ENCODE results near the gene ALDH3B1.
"Not testable (repeated sequence)": the region's sequence is repeated elsewhere in the genome, so short reads cannot be mapped to it uniquely, and the experiment has no call there.

ALDH3B1 gene

GRCh38 chr11:67983951-67984350 is 26.2 kb upstream of the ALDH3B1 start:
- no peaks in the 10 kb centered on the region for H3K27me3 ChIP-seq
- H3K4me3 ChIP-seq: no peak overlapping the region
- H3K36me3 ChIP-seq: no peaks in the 10 kb centered on the region
- H3K4me2 ChIP-seq: no peak overlapping the region
- H3K9me3 ChIP-seq (replicated peaks in 1 of 11): no peaks in the 10 kb centered on the region
- H3K9ac ChIP-seq: no peak overlapping the region
- no peak overlapping the region for H3K27ac ChIP-seq
- no peaks in the 10 kb centered on the region; a peak in 1 of 22 replicates for H4K20me1 ChIP-seq
- no peak for TF ChIP-seq Cebpa-rat (IDR thresholded peaks at IDR 0.05)
- no peaks in the 10 kb centered on the region for H3K4me1 ChIP-seq

- H3K9ac ChIP-seq; H3K4me1 ChIP-seq; H3K9me3 ChIP-seq (replicated peaks in 1 of 11); H3K4me2 ChIP-seq; H3K27me3 ChIP-seq; H4K20me1 ChIP-seq; H3K27ac ChIP-seq; H3K4me3 ChIP-seq; H3K36me3 ChIP-seq: not testable (repeated sequence)
These were observed 24.8 kb upstream of the ALDH3B1 start for GRCh38 chr11:67985302-67985701.

GRCh38 chr11:67990546-67991346 is 19.4 kb upstream of the ALDH3B1 start:
- H3K9me3 ChIP-seq (replicated peaks in 1 of 11); H3K4me2 ChIP-seq; H3K27me3 ChIP-seq; H3K9ac ChIP-seq; H3K4me3 ChIP-seq; H3K27ac ChIP-seq: not testable (repeated sequence)
- Histone ChIP-seq H3K36me3 (peaks cover 4 to 39% (median 22%) of the 10 kb centered on the region in 11 experiments; a peak in 21 of 22 replicates), H3K4me1 (peaks cover 0 to 16% (median 10%) of the 10 kb centered on the region in 10 experiments; a peak in 14 of 20 replicates), H4K20me1 (peaks cover 4 to 39% (median 25%) of the 10 kb centered on the region in 11 experiments; a peak in 20 of 22 replicates)

GRCh38 chr11:67991347-67992121 is 18.6 kb upstream of the ALDH3B1 start:
- Histone ChIP-seq H4K20me1 (peaks cover 6 to 47% (median 33%) of the 10 kb centered on the region in 11 experiments), H3K36me3 (peaks cover 12 to 47% (median 30%) of the 10 kb centered on the region in 11 experiments), H3K4me1 (peaks cover 3 to 22% (median 12%) of the 10 kb centered on the region in 10 experiments; a peak in 18 of 20 replicates)
- H3K9ac ChIP-seq; H3K27me3 ChIP-seq; H3K4me3 ChIP-seq; H3K9me3 ChIP-seq (replicated peaks in 1 of 11); H3K4me2 ChIP-seq; H3K27ac ChIP-seq: not testable (repeated sequence)

GRCh38 chr11:67993821-67994220 is 16.3 kb upstream of the ALDH3B1 start:
- H3K9me3 ChIP-seq (replicated peaks in 1 of 11); H3K27me3 ChIP-seq; H3K27ac ChIP-seq; H3K9ac ChIP-seq; H3K4me3 ChIP-seq: not testable (repeated sequence)
- Histone ChIP-seq H3K4me1 (peaks cover 17 to 41% (median 30%) of the 10 kb centered on the region in 10 experiments; a peak in 19 of 20 replicates), H3K4me2 (peak overlapping the region in 5 of 11 experiments; percentile 15 to 47 (median 28); a peak in 5 of 22 replicates), H3K36me3 (peaks cover 33 to 69% (median 52%) of the 10 kb centered on the region in 11 experiments), H4K20me1 (peaks cover 8 to 70% (median 56%) of the 10 kb centered on the region in 11 experiments)

GRCh38 chr11:67994387-67994786 is 15.7 kb upstream of the ALDH3B1 start:
- H3K27me3 ChIP-seq: not testable (repeated sequence)

GRCh38 chr11:67995129-67995528 is 15.0 kb upstream of the ALDH3B1 start:
- not testable (repeated sequence) for H3K9ac ChIP-seq; H3K4me3 ChIP-seq; H3K27me3 ChIP-seq; H3K9me3 ChIP-seq (replicated peaks in 1 of 11); H3K27ac ChIP-seq
- peaks cover 29 to 54% (median 43%) of the 10 kb centered on the region in 10 experiments; a peak in 19 of 20 replicates for H3K4me1 ChIP-seq
- H4K20me1 ChIP-seq: peaks cover 8 to 83% (median 63%) of the 10 kb centered on the region in 11 experiments
- peak overlapping the region in 1 of 11 experiments; percentile 28; a peak in 2 of 22 replicates for H3K4me2 ChIP-seq
- peaks cover 42 to 82% (median 64%) of the 10 kb centered on the region in 11 experiments for H3K36me3 ChIP-seq

More at GRCh38 chr11:67994387-67994786, 15.7 kb upstream of the ALDH3B1 start:
- not testable (repeated sequence) for H3K9me3 ChIP-seq (replicated peaks in 1 of 11); H3K4me3 ChIP-seq; H3K27ac ChIP-seq; H3K9ac ChIP-seq
- peaks cover 8 to 76% (median 61%) of the 10 kb centered on the region in 11 experiments for H4K20me1 ChIP-seq
- peak overlapping the region in 6 of 11 experiments; percentile 7 to 47 (median 22); a peak in 7 of 22 replicates for H3K4me2 ChIP-seq
- H3K36me3 ChIP-seq: peaks cover 38 to 75% (median 57%) of the 10 kb centered on the region in 11 experiments
- H3K4me1 ChIP-seq: peaks cover 21 to 47% (median 35%) of the 10 kb centered on the region in 10 experiments; a peak in 19 of 20 replicates

- peaks cover 33 to 59% (median 47%) of the 10 kb centered on the region in 10 experiments for H3K4me1 ChIP-seq
- not testable (repeated sequence) for H3K9me3 ChIP-seq (replicated peaks in 1 of 11); H3K4me2 ChIP-seq; H3K27me3 ChIP-seq; H3K27ac ChIP-seq; H3K9ac ChIP-seq; H3K4me3 ChIP-seq
- H3K36me3 ChIP-seq: peaks cover 43 to 87% (median 67%) of the 10 kb centered on the region in 11 experiments
- H4K20me1 ChIP-seq: peaks cover 8 to 87% (median 63%) of the 10 kb centered on the region in 11 experiments
These were observed 14.5 kb upstream of the ALDH3B1 start for GRCh38 chr11:67995579-67995978.

- Histone ChIP-seq H3K36me3 (peaks cover 48 to 89% (median 70%) of the 10 kb centered on the region in 11 experiments), H3K27me3 (no peaks in the 10 kb centered on the region), H3K4me3 (no peak overlapping the region), H3K4me1 (peaks cover 38 to 64% (median 52%) of the 10 kb centered on the region in 10 experiments), H3K9ac (peak overlapping the region in 3 of 11 experiments; percentile 8 to 19 (median 12); a peak in 1 of 22 replicates), H3K27ac (no peak overlapping the region), H3K9me3 (replicated peaks in 1 of 11) (no peaks in the 10 kb centered on the region; a peak in 1 of 22 replicates), H3K4me2 (peak overlapping the region in 3 of 11 experiments; percentile 3 to 44 (median 22); a peak in 1 of 22 replicates), H4K20me1 (peaks cover 8 to 84% (median 62%) of the 10 kb centered on the region in 11 experiments)
- TF ChIP-seq Cebpa-rat (IDR thresholded peaks at IDR 0.05): no peak
These were observed 14.1 kb upstream of the ALDH3B1 start for GRCh38 chr11:67996051-67996450.

All from BLaER1 treated with 17β-estradiol and CSF1 and Interleukin-3, amounts not matched to agents 10 nM and 100 nM (cell line).